ENCODE data around the gene MLST8.

The MLST8 gene

DNA sequence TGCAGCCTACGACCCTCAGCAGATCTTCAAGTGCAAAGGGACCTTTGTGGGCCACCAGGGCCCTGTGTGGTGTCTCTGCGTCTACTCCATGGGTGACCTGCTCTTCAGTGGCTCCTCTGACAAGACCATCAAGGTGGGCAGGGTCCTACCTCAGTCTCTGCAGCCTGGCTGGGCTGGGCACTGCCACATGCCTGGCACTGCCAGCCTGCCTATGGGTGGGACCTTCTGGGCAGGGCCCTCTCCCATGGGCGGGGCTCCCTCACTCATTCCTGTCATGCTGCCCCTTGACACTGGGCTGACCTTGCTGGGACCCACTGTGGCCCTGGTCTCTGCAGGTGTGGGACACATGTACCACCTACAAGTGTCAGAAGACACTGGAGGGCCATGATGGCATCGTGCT lies 31.3 kb upstream of the MLST8 start:
- no peak for DNase-seq

DNA sequence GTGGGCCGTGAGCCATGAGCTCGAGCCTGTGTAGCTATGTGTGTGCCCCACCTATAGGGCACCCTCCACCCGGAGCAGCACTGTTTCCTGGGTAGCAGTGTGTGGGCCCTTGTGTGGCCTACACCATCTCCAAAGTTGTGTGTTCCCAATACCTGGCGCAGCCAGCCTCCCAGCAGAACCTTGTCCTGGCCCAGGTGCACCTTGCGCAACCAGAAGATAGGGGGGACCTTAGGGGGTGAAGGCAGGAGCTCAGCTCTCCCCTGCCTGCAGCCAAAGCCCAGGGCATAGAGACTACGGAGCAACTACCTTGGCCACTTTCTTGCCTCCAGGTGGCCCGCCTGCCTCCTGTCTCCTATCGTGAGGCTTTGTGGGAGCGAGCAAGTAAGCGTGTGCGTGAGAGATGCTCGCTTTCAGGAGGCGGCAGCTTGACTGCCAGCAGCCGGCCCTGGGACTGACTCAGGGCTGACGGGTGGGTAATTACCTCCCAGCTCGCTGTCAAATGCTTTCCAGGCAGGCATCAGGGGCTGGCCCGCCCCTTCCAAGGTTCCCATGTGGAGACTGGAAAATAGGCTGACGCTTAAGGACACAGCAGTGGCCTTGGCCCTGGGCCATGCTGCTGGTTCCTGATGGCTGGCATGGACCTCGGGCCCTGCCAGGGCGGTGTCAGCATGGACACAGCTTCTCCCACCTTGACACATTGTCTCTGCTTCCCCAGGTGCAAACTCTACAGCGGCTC lies 30.7 kb upstream of the MLST8 start:
- no peak for DNase-seq

DNA sequence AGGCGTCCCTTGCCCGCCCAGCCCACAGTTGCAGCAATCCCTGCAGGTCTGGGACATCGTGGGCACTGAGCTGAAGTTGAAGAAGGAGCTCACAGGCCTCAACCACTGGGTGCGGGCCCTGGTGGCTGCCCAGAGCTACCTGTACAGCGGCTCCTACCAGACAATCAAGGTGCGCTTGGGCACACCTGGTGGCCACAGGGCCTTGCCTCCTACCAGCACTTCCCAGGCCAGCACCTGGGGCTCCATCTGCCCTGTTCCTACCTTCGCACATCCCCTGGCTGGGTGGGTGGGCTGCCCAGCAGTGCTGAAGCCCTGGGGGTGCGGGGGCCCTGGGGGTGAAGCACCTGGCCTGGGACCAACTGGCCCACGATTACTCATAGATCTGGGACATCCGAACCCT lies 29.8 kb upstream of the MLST8 start:
- no peak for DNase-seq

DNA sequence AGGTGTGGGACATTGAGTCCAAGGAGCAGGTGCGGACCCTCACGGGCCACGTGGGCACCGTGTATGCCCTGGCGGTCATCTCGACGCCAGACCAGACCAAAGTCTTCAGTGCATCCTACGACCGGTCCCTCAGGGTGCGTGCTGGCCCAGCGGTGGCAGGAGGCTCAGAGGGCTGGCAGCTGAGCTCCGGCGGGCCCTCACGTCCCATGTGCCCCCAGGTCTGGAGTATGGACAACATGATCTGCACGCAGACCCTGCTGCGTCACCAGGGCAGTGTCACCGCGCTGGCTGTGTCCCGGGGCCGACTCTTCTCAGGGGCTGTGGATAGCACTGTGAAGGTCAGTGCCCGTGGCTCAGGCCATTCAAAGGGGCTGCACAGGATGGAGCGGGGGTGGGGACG lies 29.2 kb upstream of the MLST8 start:
- no peak for DNase-seq

DNA sequence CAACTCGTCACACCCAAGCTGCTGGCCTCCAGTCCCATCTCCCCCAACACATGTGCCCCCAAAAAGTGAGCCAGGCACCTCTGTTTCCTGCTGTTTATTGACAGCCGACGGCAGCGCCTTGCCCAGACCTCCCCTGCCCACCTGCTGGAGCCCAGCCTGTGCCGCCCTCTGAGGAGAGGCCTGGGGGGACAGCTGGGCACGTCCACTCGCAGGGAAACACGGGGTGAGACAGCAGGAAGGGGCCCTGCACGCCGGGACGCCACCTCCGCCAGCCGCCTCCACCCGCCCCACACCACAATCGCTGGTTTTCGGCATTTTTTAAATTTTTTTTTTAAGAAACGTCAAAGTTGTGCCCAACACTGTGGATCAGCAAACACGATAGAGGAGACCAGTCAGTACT lies 28.2 kb upstream of the MLST8 start:
- DNase-seq = no peak

DNA sequence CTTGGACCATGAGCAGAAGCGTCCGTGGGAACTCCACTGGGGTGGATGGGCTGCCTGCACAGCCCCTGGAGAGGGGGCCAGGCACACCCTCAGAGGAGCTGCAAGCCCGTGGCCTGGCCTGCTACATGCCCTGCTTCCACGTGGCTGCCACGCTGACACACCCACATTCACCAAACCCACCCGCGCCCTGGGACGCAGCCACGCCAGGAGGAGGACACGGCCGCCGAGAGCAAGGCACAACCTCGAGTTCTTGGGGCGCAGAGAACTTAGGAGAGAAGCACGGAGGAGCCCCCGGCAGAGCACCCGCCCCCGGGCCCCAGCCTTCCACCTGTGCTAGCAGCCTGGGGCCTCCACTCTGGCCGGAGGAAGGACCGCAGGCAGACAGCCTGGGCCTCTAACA lies 27.7 kb upstream of the MLST8 start:
- no peak for DNase-seq

DNA sequence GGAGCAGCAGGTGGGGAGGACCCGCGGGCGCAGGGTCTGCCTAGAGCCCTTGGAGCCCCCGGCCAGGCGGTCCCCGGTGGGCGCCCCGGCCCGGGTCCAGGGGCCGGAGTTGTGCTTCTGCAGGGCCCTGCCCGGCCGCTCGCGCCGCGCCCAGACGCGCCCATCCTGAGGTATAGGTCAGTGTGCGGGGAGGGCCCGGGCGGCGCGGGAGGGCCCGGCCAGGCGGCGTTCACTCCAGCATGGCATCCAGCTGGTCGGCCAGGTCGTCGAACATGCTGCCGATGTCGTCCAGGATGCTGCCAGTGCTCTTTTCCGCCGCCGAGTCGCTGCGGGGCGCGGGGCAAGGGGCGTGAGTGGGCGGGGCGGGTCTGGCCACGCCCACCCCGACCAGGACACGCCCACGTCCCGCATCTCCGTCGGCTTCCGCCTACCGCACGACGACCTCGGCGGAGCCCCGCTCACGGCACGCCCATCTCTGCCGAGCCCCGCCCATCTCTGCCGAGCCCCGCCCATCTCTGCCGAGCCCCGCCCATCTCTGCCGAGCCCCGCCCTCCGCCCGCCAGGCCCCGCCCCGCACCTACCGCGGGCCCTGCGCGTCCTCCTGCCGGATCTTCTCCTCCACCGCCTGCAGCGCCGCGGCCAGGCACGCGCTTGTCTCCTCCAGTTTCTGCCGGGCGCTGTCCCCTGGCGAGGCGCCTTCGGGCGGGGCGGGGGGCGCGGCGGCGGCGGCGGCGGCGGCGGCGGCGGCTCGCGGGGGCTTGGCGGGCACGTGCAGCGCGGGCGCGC lies 26.7 kb upstream of the MLST8 start:
- no peak for DNase-seq

DNA sequence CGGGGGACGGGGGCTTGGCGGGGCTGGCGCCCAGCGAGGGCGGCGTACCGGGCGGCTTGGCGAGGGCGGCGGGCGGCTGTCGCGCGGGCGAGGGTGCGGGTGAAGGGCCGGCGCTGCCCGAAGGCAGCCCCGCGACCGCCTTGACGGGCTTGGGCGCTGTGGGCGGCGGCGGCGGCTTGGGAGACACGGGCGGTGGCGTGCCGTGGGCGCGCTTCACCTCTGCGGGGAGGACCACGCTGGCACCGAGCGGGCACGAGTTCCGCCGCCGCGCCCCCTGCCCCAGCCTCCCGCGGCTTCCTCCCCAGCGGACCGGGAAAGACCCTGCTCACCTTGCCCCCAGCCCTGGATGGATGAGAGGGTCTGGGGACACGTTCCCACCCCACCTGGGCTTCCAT lies 26.1 kb upstream of the MLST8 start:
- DNase-seq = no peak

DNA sequence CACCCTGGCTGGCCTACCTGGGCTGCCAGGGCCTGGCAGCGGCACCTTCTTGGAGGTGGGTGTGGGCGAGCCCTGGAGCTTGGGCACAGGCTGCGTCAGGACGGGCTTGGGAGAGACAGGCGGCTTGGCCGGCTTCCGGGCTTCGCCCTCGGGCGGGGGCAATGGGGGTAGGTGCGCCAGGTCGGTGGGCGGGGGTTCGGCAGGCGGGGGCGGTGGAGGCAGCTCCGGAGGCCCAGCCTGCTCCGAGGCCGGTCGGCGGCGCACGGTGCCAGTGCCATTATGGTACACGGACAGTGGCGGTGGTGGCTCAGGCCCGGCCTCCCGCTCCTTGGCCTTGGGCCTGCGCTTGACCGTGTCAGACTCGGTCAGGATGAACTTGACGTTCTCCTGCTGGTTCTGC lies 25.7 kb upstream of the MLST8 start:
- no peak for DNase-seq

DNA sequence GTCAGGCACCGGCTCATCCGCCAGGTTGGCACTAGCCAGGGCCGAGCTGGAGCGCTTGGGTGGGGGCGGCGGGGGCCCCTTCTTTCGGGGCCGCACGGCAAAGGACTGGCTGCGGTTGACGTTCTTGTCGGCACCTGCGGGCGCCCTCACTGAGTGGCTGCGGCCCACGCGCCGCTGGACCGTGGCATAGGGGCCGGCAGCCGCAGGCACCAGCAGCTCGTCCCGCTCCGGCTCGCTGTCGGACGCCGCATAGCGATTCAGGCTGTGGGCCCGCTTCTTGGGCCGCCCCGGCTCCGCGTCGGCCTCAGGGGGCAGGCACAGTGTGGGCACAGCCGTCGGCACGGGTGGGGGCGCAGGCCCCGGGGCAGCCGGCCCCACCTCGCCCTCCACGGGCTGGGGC lies 24.8 kb upstream of the MLST8 start:
- DNase-seq = no peak

DNA sequence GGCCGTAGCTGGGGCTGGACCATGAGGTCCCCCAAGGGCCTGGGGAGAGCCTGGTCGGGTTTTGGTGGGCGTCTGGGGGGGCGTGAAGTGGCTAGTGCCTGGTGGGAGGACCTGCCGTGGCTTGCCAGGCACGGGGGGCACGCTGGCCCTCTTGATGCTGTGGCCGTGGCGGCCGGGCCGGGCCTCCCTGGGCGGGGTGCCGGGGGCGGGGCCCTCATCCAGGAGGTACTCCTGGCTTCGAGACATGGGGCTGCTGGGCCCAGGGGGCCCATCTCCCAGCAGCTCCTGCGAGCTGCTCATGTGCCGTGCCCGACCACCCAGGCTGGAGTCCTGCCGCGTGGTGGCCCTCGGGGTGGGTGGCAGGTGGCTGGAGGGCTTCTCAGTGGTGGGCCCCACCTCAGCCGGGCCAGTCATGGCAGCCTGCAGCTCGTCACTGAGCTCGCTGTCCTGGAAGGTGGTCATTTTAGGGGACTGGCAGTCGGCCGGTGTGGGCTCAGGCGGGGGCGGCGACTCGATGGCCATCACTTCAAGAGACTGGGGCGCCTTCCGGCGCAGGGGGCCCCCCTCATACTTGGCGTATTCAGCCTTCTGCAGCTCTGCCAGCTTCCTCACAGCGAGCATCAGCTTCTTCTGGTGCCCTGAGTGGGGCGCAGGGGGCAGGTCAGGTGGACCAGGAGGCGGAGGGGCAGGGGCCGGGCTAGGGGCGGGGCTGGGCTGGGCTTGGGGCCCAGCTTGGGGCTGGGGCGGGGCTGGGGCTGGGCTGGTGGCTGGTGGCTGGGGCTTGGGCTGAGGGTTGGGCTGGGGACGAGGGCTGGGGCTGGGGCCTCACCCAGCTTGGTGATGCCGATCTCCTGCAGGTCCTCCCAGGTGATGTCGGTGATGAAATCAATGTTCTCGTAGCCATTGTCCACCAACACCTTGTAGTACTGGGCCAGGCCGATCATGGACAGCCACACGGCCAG lies 24.0 kb upstream of the MLST8 start:
- no peak for DNase-seq

DNA sequence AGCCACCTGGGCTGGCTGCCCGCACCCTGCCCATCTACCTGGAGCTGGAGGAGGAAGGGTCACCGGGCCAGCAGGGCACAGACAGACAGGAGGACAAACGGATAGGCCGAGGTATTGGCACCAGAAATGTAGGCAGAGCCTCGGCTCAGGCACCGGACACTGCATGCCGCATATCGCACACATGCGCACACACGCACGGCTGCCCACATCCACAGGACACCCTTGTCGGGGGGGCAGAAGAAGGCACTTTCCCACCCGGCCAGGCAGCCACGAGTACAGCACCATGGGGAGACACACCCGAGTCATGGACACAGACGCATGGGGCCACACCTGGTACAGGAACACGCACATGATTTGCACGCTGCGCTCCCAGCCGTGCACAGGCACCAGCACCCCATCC lies 23.3 kb upstream of the MLST8 start:
- DNase-seq = no peak

DNA sequence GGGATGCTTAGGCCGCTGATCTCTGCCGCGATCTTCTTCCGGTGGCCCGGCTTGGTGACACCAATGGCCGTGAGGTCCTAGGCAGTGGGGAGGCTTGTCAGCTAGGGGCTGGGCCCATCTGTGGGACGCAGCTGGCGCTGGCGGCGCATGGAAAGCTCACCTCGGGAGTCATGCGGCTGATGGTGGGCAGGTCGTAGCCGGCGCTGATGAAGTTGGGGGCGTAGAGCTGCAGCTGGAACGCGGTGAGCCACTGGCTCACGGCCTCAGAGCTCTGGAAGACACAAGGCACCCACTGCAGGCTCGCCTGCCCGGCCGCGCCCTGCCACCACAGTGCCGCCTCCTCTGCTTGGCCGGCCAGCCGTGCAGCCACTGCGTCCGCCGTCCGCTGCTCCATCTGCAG lies 21.6 kb upstream of the MLST8 start:
- no peak for DNase-seq

DNA sequence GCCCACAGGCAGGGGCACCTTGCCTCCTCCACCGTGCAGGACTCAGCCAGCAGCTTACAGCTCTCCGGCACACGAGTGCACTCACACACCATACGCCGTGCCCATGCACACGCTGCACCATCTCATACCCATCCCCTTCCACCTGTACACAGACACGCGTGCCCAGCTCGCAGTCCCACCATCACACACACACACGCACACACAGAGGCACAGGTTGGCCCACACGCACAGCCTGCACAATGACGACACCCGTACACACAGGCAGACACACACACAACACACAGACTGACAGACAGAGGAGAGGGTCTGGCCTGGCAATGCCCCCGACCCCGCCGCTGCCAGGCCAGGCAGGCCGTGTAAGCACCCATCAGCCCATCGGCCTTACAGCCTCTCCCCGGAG lies 20.9 kb upstream of the MLST8 start:
- DNase-seq = no peak

DNA sequence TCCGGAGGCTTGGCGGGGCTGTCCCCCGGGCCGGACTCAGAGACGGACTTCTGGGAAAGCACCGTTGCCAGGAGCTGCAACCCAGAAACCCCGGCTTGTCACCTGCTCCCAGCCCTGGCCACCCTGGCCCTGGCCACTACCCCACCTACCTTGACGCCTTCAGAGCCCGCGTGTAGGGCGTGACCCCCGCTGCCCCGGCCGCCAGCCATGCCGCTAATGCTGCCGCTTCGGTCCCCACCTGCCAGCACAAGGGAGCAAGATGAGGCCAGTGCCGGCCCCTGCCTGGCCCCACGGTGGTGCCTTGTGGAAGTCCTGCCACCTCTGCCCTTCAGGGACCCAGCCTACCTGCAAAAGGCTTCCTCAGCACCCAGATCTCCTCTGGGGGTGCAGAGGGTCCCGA lies 20.3 kb upstream of the MLST8 start:
- DNase-seq = no peak

DNA sequence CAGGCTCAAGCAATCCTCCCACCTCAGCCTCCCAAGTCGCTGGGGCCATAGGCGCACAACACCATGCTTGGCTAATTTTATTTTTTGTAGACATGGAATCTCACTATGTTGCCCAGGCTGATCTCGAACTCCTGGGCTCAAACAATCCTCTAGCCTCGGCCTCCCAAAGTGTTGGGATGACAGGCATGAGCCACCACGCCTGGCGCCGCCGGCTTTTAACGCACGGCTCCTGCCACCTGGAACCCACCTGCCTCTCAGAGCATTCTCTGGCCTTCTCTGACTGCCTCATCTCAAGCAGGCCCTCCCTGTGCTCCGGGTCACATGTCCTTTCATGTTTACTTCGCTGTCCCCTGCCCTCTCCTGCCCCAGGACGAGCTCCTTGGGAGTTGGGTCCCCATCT lies 19.2 kb upstream of the MLST8 start:
- no peak for DNase-seq

DNA sequence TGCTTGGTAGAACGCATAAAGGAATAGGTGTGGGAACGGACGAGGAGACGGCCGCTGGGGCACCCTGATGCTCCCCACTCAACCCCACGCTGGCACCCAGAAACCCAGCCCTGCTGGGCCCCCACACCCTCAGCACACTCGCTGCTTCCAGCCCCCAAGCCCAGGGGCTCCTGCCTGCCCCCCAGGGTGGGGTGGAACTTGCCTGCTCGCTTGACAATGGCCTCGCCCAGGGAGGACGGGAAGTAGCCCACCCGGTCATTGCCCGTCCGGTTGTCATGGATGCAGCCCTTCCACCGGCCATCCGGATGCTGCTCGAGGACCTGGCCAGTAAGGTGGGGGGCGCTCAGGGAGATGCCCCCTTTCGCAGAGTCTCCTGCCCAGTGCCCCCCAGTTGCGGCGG lies 18.7 kb upstream of the MLST8 start:
- DNase-seq = no peak

DNA sequence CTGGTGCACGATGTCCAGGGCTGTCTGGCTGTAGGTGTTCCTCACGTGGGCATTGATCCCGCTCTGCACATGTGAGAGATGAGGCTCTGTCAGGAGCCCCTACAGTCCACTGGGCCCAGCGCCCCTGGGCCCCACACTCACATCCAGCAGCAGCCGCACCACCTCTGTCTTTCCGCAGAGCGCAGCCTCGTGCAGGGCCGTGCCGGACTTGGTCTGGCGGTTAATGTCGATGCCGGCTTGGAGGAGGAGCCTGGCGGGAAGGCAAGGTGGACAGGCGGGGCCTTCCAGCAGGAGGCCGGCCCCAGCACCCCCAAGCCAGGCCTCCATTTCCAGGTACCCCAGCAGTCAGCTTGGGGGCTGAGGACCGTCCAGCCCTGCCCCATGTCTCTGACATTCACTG lies 18.0 kb upstream of the MLST8 start:
- no peak for DNase-seq

DNA sequence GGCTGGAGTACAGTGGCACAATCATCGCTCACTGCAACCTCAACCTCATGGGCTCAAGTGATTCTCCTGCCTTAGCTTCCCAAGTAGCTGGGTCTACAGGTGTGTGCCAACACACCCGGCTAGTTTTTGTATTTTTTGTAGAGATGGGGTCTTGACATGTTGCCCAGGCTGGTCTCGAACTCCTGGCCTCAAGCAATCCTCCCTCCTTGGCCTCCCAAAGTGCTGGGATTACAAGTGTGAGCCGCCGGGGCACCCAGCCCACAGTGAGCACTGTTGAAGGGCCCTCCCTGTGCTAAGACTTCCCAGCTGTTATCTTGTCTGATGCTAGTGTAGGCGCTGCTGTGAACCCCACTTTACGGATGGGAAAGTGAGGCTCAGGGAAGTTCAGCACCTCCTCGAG lies 16.9 kb upstream of the MLST8 start:
- DNase-seq = no peak

DNA sequence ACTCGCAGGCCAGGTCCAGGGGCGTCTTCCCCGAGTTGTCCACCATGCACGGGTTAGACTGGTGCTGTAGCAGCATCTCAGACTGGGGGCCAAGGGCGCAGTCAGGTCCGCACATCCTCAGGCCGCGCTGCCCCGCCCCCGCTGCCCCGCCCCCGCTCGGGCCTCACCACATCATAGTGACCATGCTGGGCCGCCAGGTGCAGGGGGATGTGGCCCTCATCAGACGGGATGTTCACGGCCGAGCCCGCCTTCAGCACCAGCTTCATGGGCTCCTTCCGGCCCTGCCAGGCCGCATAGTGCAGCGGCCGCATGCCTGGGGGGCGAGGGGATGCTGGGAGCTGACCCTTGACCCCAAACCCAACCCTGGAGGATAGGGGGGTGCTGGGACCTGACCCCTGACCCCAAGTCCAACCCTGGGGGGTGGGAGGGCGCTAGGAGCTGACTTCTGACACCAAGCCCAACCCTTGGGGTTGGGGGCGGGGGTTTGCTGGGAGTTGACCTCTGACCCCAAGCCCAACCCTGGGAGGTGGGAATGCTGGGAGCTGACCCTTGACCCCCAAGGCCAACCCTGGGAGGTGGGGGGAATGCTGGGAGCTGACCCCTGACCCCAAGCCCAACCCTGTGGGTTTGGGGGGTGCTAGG lies 15.9 kb upstream of the MLST8 start:
- DNase-seq = no peak

DNA sequence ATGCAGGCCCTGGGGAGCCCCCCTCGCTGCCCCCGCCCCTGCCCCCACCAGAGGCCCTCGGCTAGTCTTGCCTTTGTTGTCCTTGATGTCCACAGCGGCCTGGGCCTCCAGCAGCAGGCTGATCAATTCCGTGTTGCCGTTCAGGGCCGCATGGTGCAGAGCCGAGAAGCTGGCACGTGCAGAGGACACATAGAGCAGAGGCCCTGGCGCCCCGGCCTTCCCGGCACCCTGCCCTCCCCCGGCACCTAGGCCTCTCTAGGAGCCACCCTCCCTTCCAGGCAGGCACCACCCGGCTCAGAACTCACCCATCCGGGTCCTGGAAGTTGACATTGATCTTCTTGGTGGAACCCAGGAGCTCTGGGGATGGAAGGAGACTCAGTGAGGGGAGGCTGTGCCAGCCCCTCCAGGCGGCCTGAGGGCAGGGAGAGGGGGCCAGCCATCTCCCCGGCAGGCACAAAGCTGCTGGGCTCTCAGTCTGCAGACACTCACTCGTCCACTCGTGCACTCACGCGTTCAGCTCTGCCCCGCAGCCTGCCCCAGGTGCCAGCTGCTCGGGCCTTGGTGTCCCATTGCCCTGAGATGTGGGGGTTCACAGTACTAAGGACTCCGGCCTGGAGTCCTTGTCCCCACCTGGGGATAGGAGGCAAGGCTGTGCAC lies 15.1 kb upstream of the MLST8 start:
- no peak for DNase-seq

DNA sequence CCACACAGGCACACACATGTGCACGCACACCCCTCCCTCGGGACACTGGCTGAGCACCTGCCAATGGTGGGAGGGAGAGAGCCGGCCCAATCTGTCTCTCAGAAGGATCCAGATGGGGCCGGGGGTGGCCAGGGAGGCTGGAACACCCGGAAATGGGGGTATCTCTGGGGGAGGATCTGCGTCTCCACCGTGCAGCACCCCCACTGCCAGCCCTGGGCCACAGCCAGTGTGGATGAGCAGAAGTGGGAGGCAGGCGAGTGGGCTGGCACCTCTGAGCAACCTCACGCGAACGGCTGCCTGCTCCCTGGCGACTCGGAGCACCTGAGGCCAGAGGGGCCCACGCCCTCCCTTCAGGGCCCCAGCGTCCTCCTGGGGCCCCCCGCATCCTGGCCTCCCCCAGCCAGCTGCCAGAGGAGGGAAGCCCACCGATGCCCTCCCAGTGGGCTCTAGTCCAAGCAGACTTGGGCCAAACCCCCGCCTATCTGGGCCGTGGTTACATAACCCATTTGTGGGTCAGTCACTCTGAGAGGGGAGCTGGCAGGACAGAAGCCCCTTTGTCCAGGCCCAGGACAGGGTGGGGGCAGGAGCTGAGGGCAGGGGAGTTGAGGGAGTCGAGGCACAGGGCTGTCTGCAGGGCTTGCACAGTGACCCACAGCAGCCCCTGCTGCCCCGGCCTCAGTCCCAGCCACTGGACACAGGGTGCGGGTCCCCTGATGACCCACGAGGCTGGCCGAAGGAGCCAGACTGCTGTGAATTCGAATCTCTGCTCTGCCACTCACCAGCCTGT lies 14.4 kb upstream of the MLST8 start:
- DNase-seq = no peak
